ENCODE data around the gene TAC3.
"Not testable (repeated sequence)": the region's sequence is repeated elsewhere in the genome, so short reads cannot be mapped to it uniquely, and the experiment has no call there.

Gene TAC3

DNA sequence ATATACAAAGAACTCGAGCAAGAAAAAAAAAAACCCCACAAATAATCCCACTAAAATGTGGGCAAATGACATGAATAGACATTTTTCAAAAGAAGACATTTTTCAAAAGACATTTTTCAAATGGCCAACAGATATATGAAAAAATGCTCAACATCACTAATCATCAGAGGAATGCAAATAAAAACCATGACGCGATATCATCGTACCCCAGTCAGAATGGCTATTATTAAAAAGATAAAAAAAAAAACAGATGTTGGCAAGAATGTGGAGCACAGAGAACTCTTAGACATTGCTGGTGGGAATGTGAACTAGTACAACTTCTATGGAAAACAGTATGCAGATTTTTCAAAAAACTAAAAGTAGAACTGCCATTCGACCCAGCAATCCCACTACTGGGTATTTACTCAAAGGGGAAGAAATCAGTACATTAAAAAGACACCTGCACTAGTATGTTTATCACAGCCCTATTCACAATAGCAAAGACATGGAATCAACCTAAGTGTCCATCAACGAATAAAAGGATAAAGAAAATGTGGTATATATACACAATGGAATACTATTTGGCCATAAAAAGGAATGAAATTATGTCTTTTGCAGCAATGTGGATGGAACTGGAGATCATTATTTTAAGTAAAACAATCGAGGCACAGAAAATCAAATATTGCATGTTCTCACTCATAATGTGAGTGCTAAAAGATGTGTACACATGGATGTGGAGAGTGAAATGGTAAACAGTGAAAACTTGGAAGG, 26.3 kb downstream of the TAC3 start:
- Histone ChIP-seq H3K9ac (ENCODE audit: low read length) (no peak overlapping the region), H3K4me1 (ENCODE audit: control insufficient read depth, insufficient read depth, low read length) (peaks cover 15% of the 10 kb centered on the region), H3K36me3 (ENCODE audit: control insufficient read depth, insufficient read depth, low read length, severe bottlenecking) (no peaks in the 10 kb centered on the region), H3K9me3 (ENCODE audit: control insufficient read depth, low read length) (no peaks in the 10 kb centered on the region), H3K4me3 (ENCODE audit: low read length) (no peak overlapping the region), H3K27me3 (replicated peaks; ENCODE audit: control insufficient read depth, insufficient read depth, low read length) (no peaks in the 10 kb centered on the region)
- no peak for DNase-seq (ENCODE audit: low read depth)

DNA sequence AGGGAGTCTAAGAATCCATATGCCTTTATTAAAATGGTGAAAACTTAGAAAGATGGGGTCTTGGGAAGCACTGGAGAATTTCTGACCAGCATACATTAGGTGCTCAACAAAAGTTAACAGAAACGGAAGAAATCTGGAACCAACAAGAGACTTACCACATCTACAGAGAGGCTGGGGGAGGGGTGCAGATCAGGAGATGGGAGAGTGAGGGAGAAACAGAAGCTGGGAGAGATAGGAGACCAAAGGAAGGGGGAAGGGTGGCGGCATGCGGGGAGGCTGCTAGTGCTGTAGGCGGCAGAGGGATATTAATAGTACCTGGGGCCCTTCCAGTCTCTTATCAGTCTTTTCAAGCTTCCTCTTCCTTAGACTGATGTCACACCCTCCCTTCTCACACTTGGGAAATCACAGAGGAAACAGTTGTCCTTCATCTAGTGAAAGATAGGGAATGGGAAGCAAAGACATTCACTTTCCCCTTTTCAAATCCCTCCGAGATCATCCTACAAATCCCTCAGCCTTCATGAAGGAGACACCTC, 28.1 kb downstream of the TAC3 start:
- H3K9ac ChIP-seq (ENCODE audit: low read length), result no peak overlapping the region
- H3K36me3 ChIP-seq (ENCODE audit: control insufficient read depth, insufficient read depth, low read length, severe bottlenecking), result no peaks in the 10 kb centered on the region
- H3K4me1 ChIP-seq (ENCODE audit: control insufficient read depth, insufficient read depth, low read length), result peaks cover 15% of the 10 kb centered on the region
- no peak for DNase-seq (ENCODE audit: low read depth)
- no peaks in the 10 kb centered on the region for H3K9me3 ChIP-seq (ENCODE audit: control insufficient read depth, low read length)
- peaks cover 8% of the 10 kb centered on the region for H3K27me3 ChIP-seq (replicated peaks; ENCODE audit: control insufficient read depth, insufficient read depth, low read length)
- H3K4me3 ChIP-seq (ENCODE audit: low read length), result no peak overlapping the region

DNA sequence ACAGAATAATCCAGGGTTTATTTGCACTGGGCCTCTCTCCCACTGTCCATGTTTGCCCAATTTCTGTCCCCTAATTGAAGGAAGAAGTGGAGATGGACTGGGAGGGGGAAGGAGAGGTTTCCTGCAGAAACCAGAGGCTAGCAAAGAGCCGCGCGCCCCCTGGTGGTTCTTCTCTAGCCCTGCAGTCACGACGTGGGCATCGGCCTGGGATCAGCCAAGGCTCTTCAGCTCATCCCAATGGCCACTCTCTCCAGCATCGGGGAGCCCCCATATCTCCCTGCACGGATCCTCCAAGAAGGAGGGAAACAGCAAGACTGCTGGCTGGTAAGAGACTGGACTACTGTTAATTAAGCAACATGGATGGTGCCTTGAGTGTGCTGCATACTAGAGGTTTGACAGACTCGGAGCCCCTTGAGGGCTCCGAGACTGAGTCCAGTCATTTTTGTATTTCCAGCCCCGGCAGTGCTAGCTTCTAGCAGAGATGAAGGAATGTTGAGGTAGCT, 28.7 kb downstream of the TAC3 start:
- DNase-seq (ENCODE audit: low read depth), result peak; percentile 91

DNA sequence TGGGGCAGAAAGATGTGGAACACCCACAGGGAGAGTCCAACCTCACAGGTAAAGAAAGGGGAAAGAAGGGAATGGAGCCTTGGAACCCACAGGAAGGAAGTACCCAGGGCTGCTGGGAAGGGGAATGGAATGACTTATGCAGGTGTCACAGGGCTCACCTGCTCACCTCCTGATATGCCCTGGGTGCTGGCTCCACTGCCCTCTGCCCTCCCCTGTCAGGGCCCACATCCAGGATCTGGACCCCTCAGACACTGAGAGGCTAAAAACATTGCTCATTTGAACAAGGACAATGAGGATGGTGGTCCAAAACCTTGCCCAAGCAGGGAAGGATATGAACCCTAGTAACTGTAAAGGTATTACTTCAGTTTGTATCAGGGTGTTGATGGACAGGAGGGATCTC, 29.3 kb downstream of the TAC3 start:
- Histone ChIP-seq H3K9me3 (ENCODE audit: control insufficient read depth, low read length) (no peaks in the 10 kb centered on the region), H3K36me3 (ENCODE audit: control insufficient read depth, insufficient read depth, low read length, severe bottlenecking) (no peaks in the 10 kb centered on the region), H3K9ac (ENCODE audit: low read length) (no peak overlapping the region), H3K4me1 (ENCODE audit: control insufficient read depth, insufficient read depth, low read length) (peaks cover 15% of the 10 kb centered on the region), H3K27me3 (replicated peaks; ENCODE audit: control insufficient read depth, insufficient read depth, low read length) (peaks cover 8% of the 10 kb centered on the region), H3K4me3 (ENCODE audit: low read length) (no peak overlapping the region)
- DNase-seq (ENCODE audit: low read depth), result no peak

More for the DNA sequence above, 28.7 kb downstream of the TAC3 start:
- Histone ChIP-seq H3K4me3 (ENCODE audit: low read length) (no peak overlapping the region), H3K36me3 (ENCODE audit: control insufficient read depth, insufficient read depth, low read length, severe bottlenecking) (no peaks in the 10 kb centered on the region), H3K4me1 (ENCODE audit: control insufficient read depth, insufficient read depth, low read length) (peaks cover 15% of the 10 kb centered on the region), H3K9me3 (ENCODE audit: control insufficient read depth, low read length) (no peaks in the 10 kb centered on the region), H3K27me3 (replicated peaks; ENCODE audit: control insufficient read depth, insufficient read depth, low read length) (peaks cover 8% of the 10 kb centered on the region), H3K9ac (ENCODE audit: low read length) (no peak overlapping the region)

DNA sequence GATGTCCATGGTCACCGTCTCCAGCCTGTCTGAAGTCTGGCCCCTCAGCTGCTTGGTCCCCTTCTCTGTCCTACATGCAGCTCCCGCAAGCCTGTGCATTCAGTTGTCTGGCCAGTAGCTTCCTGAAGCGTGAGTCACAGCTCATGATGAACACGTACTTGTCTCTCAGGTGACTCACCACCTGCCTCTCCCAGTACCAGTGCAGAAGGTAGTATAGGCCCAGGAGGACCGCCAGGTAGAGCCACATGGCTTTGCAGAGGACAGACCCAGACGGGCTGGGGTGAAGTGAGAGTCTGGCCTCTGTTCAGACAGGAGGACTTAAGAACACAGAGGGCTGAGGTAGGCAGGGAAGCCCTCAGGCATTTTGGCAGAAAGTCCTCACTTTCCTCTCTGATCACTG, 30.6 kb downstream of the TAC3 start:
- not testable (repeated sequence) for H3K9me3 ChIP-seq (ENCODE audit: control insufficient read depth, low read length); H3K9ac ChIP-seq (ENCODE audit: low read length); DNase-seq (ENCODE audit: low read depth); H3K27me3 ChIP-seq (replicated peaks; ENCODE audit: control insufficient read depth, insufficient read depth, low read length); H3K4me3 ChIP-seq (ENCODE audit: low read length); H3K36me3 ChIP-seq (ENCODE audit: control insufficient read depth, insufficient read depth, low read length, severe bottlenecking); H3K4me1 ChIP-seq (ENCODE audit: control insufficient read depth, insufficient read depth, low read length)

DNA sequence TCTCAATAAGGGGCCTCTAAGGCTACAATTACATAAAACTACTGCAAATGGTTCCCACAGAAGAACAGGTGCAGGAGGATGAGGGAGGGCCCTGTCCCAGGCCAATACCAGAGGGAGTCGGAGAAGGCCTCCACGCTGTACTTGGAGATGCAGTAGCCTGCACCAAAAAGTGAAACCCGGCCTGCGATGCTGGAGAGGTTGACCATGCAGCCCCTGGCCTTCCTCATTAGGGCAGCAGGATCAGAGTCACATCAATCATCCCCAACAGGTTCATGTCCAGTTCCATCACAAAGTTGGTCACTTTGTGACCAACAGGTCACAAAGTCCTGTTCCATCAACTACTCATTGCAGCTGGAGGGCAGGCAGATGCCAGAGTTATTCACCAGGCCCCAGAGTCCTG, 32.9 kb downstream of the TAC3 start:
- peaks cover 8% of the 10 kb centered on the region for H3K27me3 ChIP-seq (replicated peaks; ENCODE audit: control insufficient read depth, insufficient read depth, low read length)
- no peaks in the 10 kb centered on the region for H3K9me3 ChIP-seq (ENCODE audit: control insufficient read depth, low read length)
- DNase-seq (ENCODE audit: low read depth), result no peak
- H3K4me1 ChIP-seq (ENCODE audit: control insufficient read depth, insufficient read depth, low read length), result peaks cover 1% of the 10 kb centered on the region
- H3K9ac ChIP-seq (ENCODE audit: low read length), result no peak overlapping the region
- H3K4me3 ChIP-seq (ENCODE audit: low read length), result no peak overlapping the region
- H3K36me3 ChIP-seq (ENCODE audit: control insufficient read depth, insufficient read depth, low read length, severe bottlenecking), result no peaks in the 10 kb centered on the region

DNA sequence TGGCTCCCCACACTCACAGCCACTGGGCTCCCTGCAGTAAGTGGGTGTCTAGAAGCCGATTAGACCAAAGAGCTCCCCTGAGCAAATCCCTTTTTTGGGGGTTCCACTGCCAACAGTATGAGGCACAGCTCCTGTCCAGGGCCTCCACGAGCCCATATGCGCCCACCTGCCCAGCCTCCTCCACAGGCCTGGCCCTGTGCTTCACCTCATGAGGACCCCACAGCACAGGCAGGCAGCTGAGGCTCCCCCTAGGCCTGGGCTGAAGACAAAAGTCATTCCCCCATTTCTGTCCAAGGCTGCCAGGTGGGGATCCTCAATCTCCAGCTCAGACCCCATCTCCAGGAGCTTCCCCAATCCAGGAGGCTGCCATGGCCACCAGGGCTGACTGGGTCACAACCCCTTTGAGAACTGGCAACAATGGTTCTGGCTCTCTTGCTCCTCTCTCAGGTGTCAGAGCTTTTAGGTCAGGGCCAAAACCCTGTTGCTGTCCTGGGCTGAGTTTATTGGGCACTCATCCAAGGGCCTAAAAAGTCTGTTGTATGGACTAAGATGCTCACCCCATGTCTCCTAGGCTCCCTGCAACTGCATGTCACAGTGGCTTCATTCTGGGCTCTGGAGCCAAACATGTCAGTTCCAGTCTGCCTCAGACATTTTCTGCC, 33.6 kb downstream of the TAC3 start:
- not testable (repeated sequence) for H3K9me3 ChIP-seq (ENCODE audit: control insufficient read depth, low read length); H3K9ac ChIP-seq (ENCODE audit: low read length); H3K36me3 ChIP-seq (ENCODE audit: control insufficient read depth, insufficient read depth, low read length, severe bottlenecking); H3K27me3 ChIP-seq (replicated peaks; ENCODE audit: control insufficient read depth, insufficient read depth, low read length); DNase-seq (ENCODE audit: low read depth); H3K4me1 ChIP-seq (ENCODE audit: control insufficient read depth, insufficient read depth, low read length); H3K4me3 ChIP-seq (ENCODE audit: low read length)

DNA sequence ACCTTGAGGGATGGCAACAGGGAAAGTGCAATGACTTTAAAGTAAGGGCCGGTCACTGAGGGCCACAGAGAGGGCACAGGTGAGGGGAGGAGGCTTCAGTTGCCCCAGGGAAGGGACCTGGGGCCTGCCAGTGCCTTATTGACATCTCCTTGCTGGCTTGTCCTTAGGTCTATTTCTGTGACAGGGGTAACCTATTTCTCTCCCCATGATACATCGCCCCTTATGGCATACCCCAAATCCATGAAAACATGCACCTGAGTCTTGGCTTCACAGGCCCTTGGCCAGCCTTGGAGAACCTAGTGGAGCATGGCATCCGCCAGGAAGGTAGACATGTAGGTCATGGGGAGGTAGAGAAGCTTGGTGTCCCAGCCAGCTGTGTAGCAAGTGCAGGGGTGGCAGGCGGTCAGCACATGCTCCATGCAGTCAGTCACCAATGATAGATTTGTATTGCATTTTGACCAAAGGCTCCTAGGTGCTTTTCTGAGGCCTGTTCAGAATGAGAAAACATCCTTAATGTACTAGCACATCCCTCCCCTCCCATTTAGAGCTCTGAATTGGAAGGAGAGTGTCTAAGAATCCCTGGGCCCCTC, 35.3 kb downstream of the TAC3 start:
- Histone ChIP-seq H3K4me1 (ENCODE audit: control insufficient read depth, insufficient read depth, low read length) (no peaks in the 10 kb centered on the region), H3K27me3 (replicated peaks; ENCODE audit: control insufficient read depth, insufficient read depth, low read length) (peaks cover 8% of the 10 kb centered on the region), H3K36me3 (ENCODE audit: control insufficient read depth, insufficient read depth, low read length, severe bottlenecking) (no peaks in the 10 kb centered on the region), H3K9me3 (ENCODE audit: control insufficient read depth, low read length) (no peaks in the 10 kb centered on the region), H3K4me3 (ENCODE audit: low read length) (no peak overlapping the region), H3K9ac (ENCODE audit: low read length) (no peak overlapping the region)
- no peak for DNase-seq (ENCODE audit: low read depth)

DNA sequence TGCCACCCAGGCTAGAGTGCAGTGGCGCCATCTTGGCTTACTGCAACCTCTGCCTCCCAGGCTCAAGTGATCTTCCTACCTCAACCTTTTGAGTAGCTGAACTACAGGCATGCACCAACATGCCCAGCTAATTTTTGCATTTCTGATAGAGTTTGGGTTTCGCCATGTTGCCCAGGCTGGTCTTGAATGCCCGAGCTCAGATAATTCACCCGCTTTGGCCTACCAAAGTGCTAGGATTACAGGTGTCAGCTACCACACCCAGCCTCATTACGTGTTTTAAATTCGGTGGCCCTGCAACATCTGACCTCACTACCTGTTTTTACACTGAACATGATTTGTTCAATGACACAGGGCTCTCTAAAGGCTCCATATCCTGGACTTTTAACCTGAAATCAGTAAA, 36.1 kb downstream of the TAC3 start:
- no peaks in the 10 kb centered on the region for H3K9me3 ChIP-seq (ENCODE audit: control insufficient read depth, low read length)
- H3K9ac ChIP-seq (ENCODE audit: low read length), result no peak overlapping the region
- no peak overlapping the region for H3K4me3 ChIP-seq (ENCODE audit: low read length)
- no peaks in the 10 kb centered on the region for H3K4me1 ChIP-seq (ENCODE audit: control insufficient read depth, insufficient read depth, low read length)
- DNase-seq (ENCODE audit: low read depth), result no peak
- H3K36me3 ChIP-seq (ENCODE audit: control insufficient read depth, insufficient read depth, low read length, severe bottlenecking), result no peaks in the 10 kb centered on the region
- peaks cover 8% of the 10 kb centered on the region for H3K27me3 ChIP-seq (replicated peaks; ENCODE audit: control insufficient read depth, insufficient read depth, low read length)

DNA sequence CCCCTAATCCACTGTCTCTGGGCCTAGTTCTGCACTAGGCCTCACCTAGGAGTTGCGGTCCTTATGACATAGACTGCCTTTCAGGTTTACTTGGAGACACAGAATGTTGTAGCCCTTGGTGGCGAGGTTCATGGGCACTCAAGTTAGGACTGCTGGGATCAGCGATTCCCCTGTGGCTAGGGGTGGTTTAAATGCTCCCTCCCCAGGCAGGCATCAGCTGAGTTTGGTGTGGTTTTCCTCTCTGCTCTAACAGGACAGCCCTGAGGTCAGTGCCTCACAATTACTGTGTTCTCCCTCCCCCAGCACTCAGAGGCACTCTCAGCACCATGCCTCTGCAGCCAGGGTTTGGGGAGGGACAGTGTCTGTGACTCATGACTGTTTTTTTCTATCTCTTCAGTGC, 36.7 kb downstream of the TAC3 start:
- DNase-seq (ENCODE audit: low read depth), result no peak
- Histone ChIP-seq H3K4me1 (ENCODE audit: control insufficient read depth, insufficient read depth, low read length) (no peaks in the 10 kb centered on the region), H3K9me3 (ENCODE audit: control insufficient read depth, low read length) (no peaks in the 10 kb centered on the region)

DNA sequence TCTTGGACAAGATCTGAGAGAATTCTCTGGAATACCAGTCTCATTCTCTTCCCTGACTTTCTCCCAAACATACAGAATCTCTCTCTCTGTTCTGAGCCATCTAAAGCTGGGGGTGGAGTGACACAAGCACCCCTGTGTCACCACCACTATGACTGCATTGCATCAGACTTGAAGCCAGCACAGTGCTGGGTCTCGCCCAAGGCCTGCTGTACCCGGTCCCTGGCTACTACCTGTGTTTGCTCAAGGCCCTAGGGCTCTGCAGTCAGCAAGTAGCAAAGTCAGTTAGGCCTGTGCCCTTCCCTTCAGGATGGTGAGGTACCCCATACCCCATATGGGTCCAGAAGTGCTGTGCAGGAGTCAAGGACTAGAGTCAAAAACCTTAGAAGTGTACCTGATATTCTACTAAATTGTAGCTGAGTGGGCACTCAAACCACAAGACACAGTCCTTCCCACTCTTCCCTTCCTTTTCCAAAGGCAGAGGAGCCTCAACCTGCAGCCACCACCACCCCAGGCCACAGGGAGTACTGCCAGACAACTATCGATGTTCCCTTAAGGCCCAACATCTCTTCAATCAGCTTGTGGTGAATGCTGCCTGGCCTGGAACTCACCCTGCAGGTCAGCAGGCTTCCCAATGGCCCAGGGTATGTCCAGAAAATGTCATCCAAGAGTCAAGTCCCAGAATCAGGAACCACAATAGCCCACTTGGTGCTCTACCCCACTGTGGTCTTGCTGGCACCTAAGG, 37.8 kb downstream of the TAC3 start:
- H3K36me3 ChIP-seq (ENCODE audit: control insufficient read depth, insufficient read depth, low read length, severe bottlenecking), result no peaks in the 10 kb centered on the region
- H3K4me3 ChIP-seq (ENCODE audit: low read length), result no peak overlapping the region
- DNase-seq (ENCODE audit: low read depth), result no peak
- H3K4me1 ChIP-seq (ENCODE audit: control insufficient read depth, insufficient read depth, low read length), result no peaks in the 10 kb centered on the region
- peaks cover 1% of the 10 kb centered on the region for H3K27me3 ChIP-seq (replicated peaks; ENCODE audit: control insufficient read depth, insufficient read depth, low read length)
- H3K9ac ChIP-seq (ENCODE audit: low read length), result no peak overlapping the region
- H3K9me3 ChIP-seq (ENCODE audit: control insufficient read depth, low read length), result no peaks in the 10 kb centered on the region

More for the DNA sequence above, 36.7 kb downstream of the TAC3 start:
- Histone ChIP-seq H3K36me3 (ENCODE audit: control insufficient read depth, insufficient read depth, low read length, severe bottlenecking) (no peaks in the 10 kb centered on the region), H3K9ac (ENCODE audit: low read length) (no peak overlapping the region), H3K4me3 (ENCODE audit: low read length) (no peak overlapping the region), H3K27me3 (replicated peaks; ENCODE audit: control insufficient read depth, insufficient read depth, low read length) (peaks cover 8% of the 10 kb centered on the region)

Measured in adipocyte (in vitro differentiated cells).